DMS53 (cell line): ENCODE measurements around the gene FXYD3.

Source experiments
- DNase-seq: peaks from one replicate; lab custom pipeline; 2025; lab: John Stamatoyannopoulos, UW

Gene FXYD3

GRCh38 chr19:35142606-35143230 lies 27.1 kb downstream of the FXYD3 start:
- DNase-seq, result peak; percentile 90

GRCh38 chr19:35143231-35143715 lies 27.6 kb downstream of the FXYD3 start, which contains the start of gene FXYD7:
FXYD7 (plus strand) TSS chr19:35143255; CDS start chr19:35143334, 79 bp downstream.
- DNase-seq, result peak; percentile 54

GRCh38 chr19:35143818-35144217 lies 28.2 kb downstream of the FXYD3 start:
- DNase-seq, result no peak

- no peak for DNase-seq
Observed at GRCh38 chr19:35144259-35144599, 28.6 kb downstream of the FXYD3 start.

GRCh38 chr19:35144600-35145436 lies 29.2 kb downstream of the FXYD3 start:
- peak; percentile 66 for DNase-seq

- DNase-seq, result no peak
Observed at GRCh38 chr19:35146746-35147459, 31.3 kb downstream of the FXYD3 start.

GRCh38 chr19:35149463-35149862 lies 33.8 kb downstream of the FXYD3 start:
- no peak for DNase-seq

- DNase-seq, result no peak
Observed at GRCh38 chr19:35150445-35150844, 34.8 kb downstream of the FXYD3 start.

- peak; percentile 36 for DNase-seq
Observed at GRCh38 chr19:35151273-35152065, 35.8 kb downstream of the FXYD3 start.

GRCh38 chr19:35153129-35153522 lies 37.5 kb downstream of the FXYD3 start:
- DNase-seq, result peak; percentile 41

- peak; percentile 88 for DNase-seq
Observed at GRCh38 chr19:35153701-35154524, 38.3 kb downstream of the FXYD3 start.

- DNase-seq, result peak; percentile 86
Observed at GRCh38 chr19:35154525-35155406, 39.1 kb downstream of the FXYD3 start, which contains the start of gene FXYD5. FXYD5 (plus strand) TSS chr19:35154735; CDS start chr19:35155551, 816 bp downstream.

GRCh38 chr19:35155441-35155840 lies 39.8 kb downstream of the FXYD3 start:
- DNase-seq, result no peak

GRCh38 chr19:35155981-35156672 lies 40.5 kb downstream of the FXYD3 start:
- DNase-seq, result no peak

- DNase-seq, result no peak
Observed at GRCh38 chr19:35156673-35157014, 41.0 kb downstream of the FXYD3 start.

GRCh38 chr19:35157431-35157830 lies 41.8 kb downstream of the FXYD3 start:
- no peak for DNase-seq

GRCh38 chr19:35159606-35160005 lies 44.0 kb downstream of the FXYD3 start:
- no peak for DNase-seq

- no peak for DNase-seq
Observed at GRCh38 chr19:35160629-35161433, 45.2 kb downstream of the FXYD3 start.

- no peak for DNase-seq
Observed at GRCh38 chr19:35161434-35161743, 45.8 kb downstream of the FXYD3 start.
